LNCAP (cell line): ENCODE data around the gene PPIL4.

ENCODE experiments used
- CTCF ChIP-seq: fragments of 450-650 bp; IDR thresholded peaks from 2 replicates; pipeline ENCODE4 v1.5.1; 2017; ENCODE audit warnings: mild to moderate bottlenecking

PPIL4 gene

GRCh38 chr6:149457316-149457884 is 88.4 kb downstream of the PPIL4 start:
- no peak for TF ChIP-seq CTCF

- no peak for TF ChIP-seq CTCF
Observed at GRCh38 chr6:149456311-149457021, 89.4 kb downstream of the PPIL4 start.

- no peak for TF ChIP-seq CTCF
Observed at GRCh38 chr6:149455031-149455732, 90.7 kb downstream of the PPIL4 start.
